ENCODE results near the gene DDAH1. TPM values are rescaled to one million over a fixed set of nuclear protein-coding genes. Genes with fewer than 3 reads are reported as not detected.
A peak's percentile ranks its signal among the peaks of the same experiment; 100 is the strongest.

DDAH1 gene
- total RNA-seq, 1 experiment from 2014 or later = 22.8 TPM

GRCh38 chr1:85464497-85465098 is 361 bp downstream of the DDAH1 start (continued):
- TF ChIP-seq JAZF1 (CRISPR knock-in tag; IDR thresholded peaks at IDR 0.05) (no peak), TP53 (CRISPR knock-in tag; IDR thresholded peaks at IDR 0.05) (peak; percentile 64; the same call in 1 of the 2 replicates), SMAD3 (CRISPR knock-in tag; IDR thresholded peaks at IDR 0.05; ENCODE audit: borderline replicate concordance) (peak; percentile 81; the same call in 1 of the 2 replicates), TCF7 (CRISPR knock-in tag; IDR thresholded peaks at IDR 0.05; ENCODE audit: low read depth) (peak; percentile 60; the same call in 1 of the 2 replicates), ZNF121 (CRISPR knock-in tag; IDR thresholded peaks at IDR 0.05) (peak; percentile 59), NR3C1 (CRISPR knock-in tag; conservative IDR thresholded peaks at IDR 0.05; ENCODE audit: low read depth) (no peak), CREM (CRISPR knock-in tag; IDR thresholded peaks at IDR 0.05) (peak; percentile 63; the same call in 1 of the 2 replicates), ZNF396 (CRISPR knock-in tag; IDR thresholded peaks at IDR 0.05; ENCODE audit: borderline replicate concordance) (no peak), NR2C2 (CRISPR knock-in tag; IDR thresholded peaks at IDR 0.05) (0 out of 2 replicates have a peak, but pooled peaks have one; percentile 48), JUN (CRISPR knock-in tag; IDR thresholded peaks at IDR 0.05) (no peak; the same call in 1 of the 2 replicates), HMGXB4 (CRISPR knock-in tag; IDR thresholded peaks at IDR 0.05) (peak; percentile 73; the same call in 1 of the 2 replicates), RELA (CRISPR knock-in tag; IDR thresholded peaks at IDR 0.05; ENCODE audit: borderline replicate concordance) (peak; percentile 19; the same call in 1 of the 2 replicates), ZNF317 (CRISPR knock-in tag; IDR thresholded peaks at IDR 0.05; ENCODE audit: borderline replicate concordance, low read depth) (no peak; the same call in 1 of the 2 replicates), MYBL2 (CRISPR knock-in tag; IDR thresholded peaks at IDR 0.05) (peak; percentile 65; the same call in 1 of the 2 replicates), CREB1 (CRISPR knock-in tag; IDR thresholded peaks at IDR 0.05) (0 out of 2 replicates have a peak, but pooled peaks have one; percentile 74), ZSCAN18 (CRISPR knock-in tag; IDR thresholded peaks at IDR 0.05) (no peak), PRDM15 (CRISPR knock-in tag; IDR thresholded peaks at IDR 0.05) (peak; percentile 57; the same call in 1 of the 2 replicates)
- TF ChIP-seq, protein P1, sequence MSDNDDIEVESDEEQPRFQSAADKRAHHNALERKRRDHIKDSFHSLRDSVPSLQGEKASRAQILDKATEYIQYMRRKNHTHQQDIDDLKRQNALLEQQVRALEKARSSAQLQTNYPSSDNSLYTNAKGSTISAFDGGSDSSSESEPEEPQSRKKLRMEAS (CRISPR knock-in tag; IDR thresholded peaks at IDR 0.05) = peak; percentile 57; the same call in 1 of the 2 replicates
- TF ChIP-seq, protein P2, sequence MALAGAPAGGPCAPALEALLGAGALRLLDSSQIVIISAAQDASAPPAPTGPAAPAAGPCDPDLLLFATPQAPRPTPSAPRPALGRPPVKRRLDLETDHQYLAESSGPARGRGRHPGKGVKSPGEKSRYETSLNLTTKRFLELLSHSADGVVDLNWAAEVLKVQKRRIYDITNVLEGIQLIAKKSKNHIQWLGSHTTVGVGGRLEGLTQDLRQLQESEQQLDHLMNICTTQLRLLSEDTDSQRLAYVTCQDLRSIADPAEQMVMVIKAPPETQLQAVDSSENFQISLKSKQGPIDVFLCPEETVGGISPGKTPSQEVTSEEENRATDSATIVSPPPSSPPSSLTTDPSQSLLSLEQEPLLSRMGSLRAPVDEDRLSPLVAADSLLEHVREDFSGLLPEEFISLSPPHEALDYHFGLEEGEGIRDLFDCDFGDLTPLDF (CRISPR knock-in tag; IDR thresholded peaks at IDR 0.05) = peak; percentile 86; the same call in 1 of the 2 replicates
- TF ChIP-seq, protein P3, sequence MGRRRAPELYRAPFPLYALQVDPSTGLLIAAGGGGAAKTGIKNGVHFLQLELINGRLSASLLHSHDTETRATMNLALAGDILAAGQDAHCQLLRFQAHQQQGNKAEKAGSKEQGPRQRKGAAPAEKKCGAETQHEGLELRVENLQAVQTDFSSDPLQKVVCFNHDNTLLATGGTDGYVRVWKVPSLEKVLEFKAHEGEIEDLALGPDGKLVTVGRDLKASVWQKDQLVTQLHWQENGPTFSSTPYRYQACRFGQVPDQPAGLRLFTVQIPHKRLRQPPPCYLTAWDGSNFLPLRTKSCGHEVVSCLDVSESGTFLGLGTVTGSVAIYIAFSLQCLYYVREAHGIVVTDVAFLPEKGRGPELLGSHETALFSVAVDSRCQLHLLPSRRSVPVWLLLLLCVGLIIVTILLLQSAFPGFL (CRISPR knock-in tag; IDR thresholded peaks at IDR 0.05; ENCODE audit: borderline replicate concordance) = no peak
- TF ChIP-seq, protein P4, sequence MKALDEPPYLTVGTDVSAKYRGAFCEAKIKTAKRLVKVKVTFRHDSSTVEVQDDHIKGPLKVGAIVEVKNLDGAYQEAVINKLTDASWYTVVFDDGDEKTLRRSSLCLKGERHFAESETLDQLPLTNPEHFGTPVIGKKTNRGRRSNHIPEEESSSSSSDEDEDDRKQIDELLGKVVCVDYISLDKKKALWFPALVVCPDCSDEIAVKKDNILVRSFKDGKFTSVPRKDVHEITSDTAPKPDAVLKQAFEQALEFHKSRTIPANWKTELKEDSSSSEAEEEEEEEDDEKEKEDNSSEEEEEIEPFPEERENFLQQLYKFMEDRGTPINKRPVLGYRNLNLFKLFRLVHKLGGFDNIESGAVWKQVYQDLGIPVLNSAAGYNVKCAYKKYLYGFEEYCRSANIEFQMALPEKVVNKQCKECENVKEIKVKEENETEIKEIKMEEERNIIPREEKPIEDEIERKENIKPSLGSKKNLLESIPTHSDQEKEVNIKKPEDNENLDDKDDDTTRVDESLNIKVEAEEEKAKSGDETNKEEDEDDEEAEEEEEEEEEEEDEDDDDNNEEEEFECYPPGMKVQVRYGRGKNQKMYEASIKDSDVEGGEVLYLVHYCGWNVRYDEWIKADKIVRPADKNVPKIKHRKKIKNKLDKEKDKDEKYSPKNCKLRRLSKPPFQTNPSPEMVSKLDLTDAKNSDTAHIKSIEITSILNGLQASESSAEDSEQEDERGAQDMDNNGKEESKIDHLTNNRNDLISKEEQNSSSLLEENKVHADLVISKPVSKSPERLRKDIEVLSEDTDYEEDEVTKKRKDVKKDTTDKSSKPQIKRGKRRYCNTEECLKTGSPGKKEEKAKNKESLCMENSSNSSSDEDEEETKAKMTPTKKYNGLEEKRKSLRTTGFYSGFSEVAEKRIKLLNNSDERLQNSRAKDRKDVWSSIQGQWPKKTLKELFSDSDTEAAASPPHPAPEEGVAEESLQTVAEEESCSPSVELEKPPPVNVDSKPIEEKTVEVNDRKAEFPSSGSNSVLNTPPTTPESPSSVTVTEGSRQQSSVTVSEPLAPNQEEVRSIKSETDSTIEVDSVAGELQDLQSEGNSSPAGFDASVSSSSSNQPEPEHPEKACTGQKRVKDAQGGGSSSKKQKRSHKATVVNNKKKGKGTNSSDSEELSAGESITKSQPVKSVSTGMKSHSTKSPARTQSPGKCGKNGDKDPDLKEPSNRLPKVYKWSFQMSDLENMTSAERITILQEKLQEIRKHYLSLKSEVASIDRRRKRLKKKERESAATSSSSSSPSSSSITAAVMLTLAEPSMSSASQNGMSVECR (CRISPR knock-in tag; IDR thresholded peaks at IDR 0.05; ENCODE audit: borderline replicate concordance) = peak; percentile 82
- TF ChIP-seq, protein P5, sequence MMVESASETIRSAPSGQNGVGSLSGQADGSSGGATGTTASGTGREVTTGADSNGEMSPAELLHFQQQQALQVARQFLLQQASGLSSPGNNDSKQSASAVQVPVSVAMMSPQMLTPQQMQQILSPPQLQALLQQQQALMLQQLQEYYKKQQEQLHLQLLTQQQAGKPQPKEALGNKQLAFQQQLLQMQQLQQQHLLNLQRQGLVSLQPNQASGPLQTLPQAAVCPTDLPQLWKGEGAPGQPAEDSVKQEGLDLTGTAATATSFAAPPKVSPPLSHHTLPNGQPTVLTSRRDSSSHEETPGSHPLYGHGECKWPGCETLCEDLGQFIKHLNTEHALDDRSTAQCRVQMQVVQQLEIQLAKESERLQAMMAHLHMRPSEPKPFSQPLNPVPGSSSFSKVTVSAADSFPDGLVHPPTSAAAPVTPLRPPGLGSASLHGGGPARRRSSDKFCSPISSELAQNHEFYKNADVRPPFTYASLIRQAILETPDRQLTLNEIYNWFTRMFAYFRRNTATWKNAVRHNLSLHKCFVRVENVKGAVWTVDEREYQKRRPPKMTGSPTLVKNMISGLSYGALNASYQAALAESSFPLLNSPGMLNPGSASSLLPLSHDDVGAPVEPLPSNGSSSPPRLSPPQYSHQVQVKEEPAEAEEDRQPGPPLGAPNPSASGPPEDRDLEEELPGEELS (CRISPR knock-in tag; IDR thresholded peaks at IDR 0.05) = peak; percentile 91

Data from WTC11 (cell line).